Measurements from ENCODE around the gene DMD. TPM values are rescaled to one million over a fixed set of nuclear protein-coding genes. Genes with fewer than 3 reads are reported as not detected.

Gene DMD
- polyA plus RNA-seq, 2 of the 4 experiments (the other 2 are of a cell fraction), result 0.03 TPM; not detected in 1

- H3K4me2 ChIP-seq, result no peak overlapping the region
- H3K27ac ChIP-seq, result no peak overlapping the region
- DNase-seq (ENCODE audit: low read depth in 1 of 2, low spot score in 1 of 2), result no peak
- ChIA-PET CTCF (no interaction called here), POLR2A (no interaction called here)
- H3K4me3 ChIP-seq, result no peak overlapping the region
- no peak for FAIRE-seq
- TF ChIP-seq CEBPB (IDR thresholded peaks at IDR 0.05) (no peak), RCOR1 (IDR thresholded peaks at IDR 0.05; ENCODE audit: low read depth, low read length) (no peak), EHMT2 (IDR thresholded peaks at IDR 0.05; ENCODE audit: low read depth) (no peak), BCL3 (IDR thresholded peaks at IDR 0.05) (no peak), CTCF (IDR thresholded peaks at IDR 0.05) (no peak), EP300 (IDR thresholded peaks at IDR 0.05) (no peak), SMC3 (IDR thresholded peaks at IDR 0.05) (no peak), TP53 (CRISPR knock-in tag; IDR thresholded peaks at IDR 0.05) (no peak), POLR2AphosphoS2 (conservative IDR thresholded peaks at IDR 0.05; ENCODE audit: low read length) (no peak), E2F6 (IDR thresholded peaks at IDR 0.05; ENCODE audit: borderline replicate concordance, low read depth) (no peak), HES2 (IDR thresholded peaks at IDR 0.05) (no peak), PHF8 (IDR thresholded peaks at IDR 0.05; ENCODE audit: borderline replicate concordance, low read depth) (no peak), POLR2A (IDR thresholded peaks at IDR 0.05; ENCODE audit: low read length) (no peak), HDAC2 (IDR thresholded peaks at IDR 0.05) (no peak)
- ATAC-seq, result no peak
- H3K4me1 ChIP-seq, result no peaks in the 10 kb centered on the region
- H3K9me3 ChIP-seq, result no peaks in the 10 kb centered on the region
Observed at GRCh38 chrX:31653422-31653821, 1557.9 kb downstream of the DMD start.

GRCh38 chrX:31652650-31653049 lies 1558.7 kb downstream of the DMD start:
- WGBS (ENCODE audit: missing lambda C conversion rate), result 0% methylated on average over 1 of the region's 1 CpG
- no peaks in the 10 kb centered on the region for H3K4me1 ChIP-seq
- no peak overlapping the region for H3K4me2 ChIP-seq
- CTCF ChIA-PET, result no interaction called here
- no peak overlapping the region for H3K4me3 ChIP-seq
- POLR2A ChIA-PET, result no interaction called here
- H3K27ac ChIP-seq, result no peak overlapping the region
- no peaks in the 10 kb centered on the region for H3K9me3 ChIP-seq
- DNase-seq (ENCODE audit: low read depth in 1 of 2, low spot score in 1 of 2) (no peak), FAIRE-seq (no peak), ATAC-seq (no peak)
- TF ChIP-seq HMGXB4 (CRISPR knock-in tag; IDR thresholded peaks at IDR 0.05; ENCODE audit: borderline replicate concordance) (no peak), SREBF2 (IDR thresholded peaks at IDR 0.05) (no peak), CHD2 (IDR thresholded peaks at IDR 0.05; ENCODE audit: low read length, partially characterized antibody) (no peak), RCOR1 (IDR thresholded peaks at IDR 0.05; ENCODE audit: low read depth, low read length) (no peak), CHD4 (IDR thresholded peaks at IDR 0.05; ENCODE audit: borderline replicate concordance) (no peak), POLR2A (IDR thresholded peaks at IDR 0.05; ENCODE audit: low read length) (no peak)

- Histone ChIP-seq H3K4me1 (no peaks in the 10 kb centered on the region), H3K4me3 (no peak overlapping the region), H3K4me2 (no peak overlapping the region), H3K9me3 (no peaks in the 10 kb centered on the region), H3K27ac (no peak overlapping the region)
- ChIA-PET CTCF (no interaction called here), POLR2A (no interaction called here)
- ATAC-seq (no peak), DNase-seq (ENCODE audit: low read depth in 1 of 2, low spot score in 1 of 2) (no peak), FAIRE-seq (no peak)
- 2% methylated on average over 3 of the region's 3 CpGs for WGBS (ENCODE audit: missing lambda C conversion rate)
- TF ChIP-seq JUN (IDR thresholded peaks at IDR 0.05) (no peak), MYC (IDR thresholded peaks at IDR 0.05; ENCODE audit: borderline replicate concordance, low read length) (no peak), PHF8 (IDR thresholded peaks at IDR 0.05; ENCODE audit: borderline replicate concordance, low read depth) (no peak), ZFP36 (IDR thresholded peaks at IDR 0.05; ENCODE audit: borderline replicate concordance, partially characterized antibody) (no peak), EP300 (IDR thresholded peaks at IDR 0.05) (no peak), ZSCAN20 (CRISPR knock-in tag; IDR thresholded peaks at IDR 0.05) (no peak), BHLHE40 (IDR thresholded peaks at IDR 0.05; ENCODE audit: low read depth, low read length) (no peak), CTCF (IDR thresholded peaks at IDR 0.05) (no peak), HOXA7 (CRISPR knock-in tag; IDR thresholded peaks at IDR 0.05) (no peak), FOXS1 (CRISPR knock-in tag; IDR thresholded peaks at IDR 0.05) (no peak), KDM5A (IDR thresholded peaks at IDR 0.05) (no peak), NFE2L2 (conservative IDR thresholded peaks at IDR 0.05; ENCODE audit: low read length) (no peak), JUNB (IDR thresholded peaks at IDR 0.05) (no peak)
Observed at GRCh38 chrX:31649201-31649600, 1562.1 kb downstream of the DMD start.

Measured in A549 (cell line).